HG03159 (cell line): Measurements from ENCODE around the gene MEI1.

Experiments
- ATAC-seq: cut with Tn5 transposase; IDR thresholded peaks from one replicate; pipeline ENCODE4 v1.9.1; 2021; ENCODE audit warnings: mild to moderate bottlenecking, moderate library complexity; ENCODE audit not compliant: unreplicated experiment

Gene MEI1

GRCh38 chr22:41779929-41780505 is 80.7 kb downstream of the MEI1 start:
- ATAC-seq, result no peak

- ATAC-seq, result peak; percentile 92
These were observed 81.6 kb downstream of the MEI1 start for GRCh38 chr22:41780746-41781505.

- ATAC-seq, result no peak
These were observed 82.2 kb downstream of the MEI1 start for GRCh38 chr22:41781507-41781906.

GRCh38 chr22:41782316-41782715 is 83.0 kb downstream of the MEI1 start:
- ATAC-seq, result no peak

- ATAC-seq, result no peak
These were observed 83.4 kb downstream of the MEI1 start for GRCh38 chr22:41782751-41783150.

- ATAC-seq, result no peak
These were observed 88.0 kb downstream of the MEI1 start for GRCh38 chr22:41787331-41787730.

GRCh38 chr22:41793871-41794270 is 94.6 kb downstream of the MEI1 start:
- no peak for ATAC-seq

GRCh38 chr22:41798736-41799135 is 99.4 kb downstream of the MEI1 start:
- no peak for ATAC-seq

GRCh38 chr22:41799486-41800347 is 100.4 kb downstream of the MEI1 start:
- peak; percentile 29 for ATAC-seq

GRCh38 chr22:41800348-41801146 is 101.2 kb downstream of the MEI1 start, which contains the start of gene CCDC134:
Gene CCDC134, plus strand, starts transcription at chr22:41800679. Its CDS starts 8,212 bp downstream, at chr22:41808891.
- peak; percentile 90 for ATAC-seq

- ATAC-seq, result no peak
These were observed 102.0 kb downstream of the MEI1 start for GRCh38 chr22:41801147-41801819.

GRCh38 chr22:41801886-41802285 is 102.6 kb downstream of the MEI1 start:
- ATAC-seq, result no peak

- ATAC-seq, result no peak
These were observed 106.3 kb downstream of the MEI1 start for GRCh38 chr22:41805639-41806038.

GRCh38 chr22:41808400-41808799 is 109.1 kb downstream of the MEI1 start:
- ATAC-seq, result no peak

- ATAC-seq, result no peak
These were observed 110.7 kb downstream of the MEI1 start for GRCh38 chr22:41810022-41810421.

GRCh38 chr22:41812805-41813545 is 113.7 kb downstream of the MEI1 start:
- ATAC-seq, result no peak

- no peak for ATAC-seq
These were observed 114.6 kb downstream of the MEI1 start for GRCh38 chr22:41813726-41814410.

- ATAC-seq, result no peak
These were observed 116.4 kb downstream of the MEI1 start for GRCh38 chr22:41815716-41816115.

GRCh38 chr22:41816241-41816640 is 116.9 kb downstream of the MEI1 start:
- no peak for ATAC-seq
